SHP77 treated with DMSO at 0.1 percent for 48 hours (cell line): ENCODE measurements around the gene PDCL2.

Source experiments
- DNase-seq: peaks from one replicate; lab custom pipeline; 2025; lab: John Stamatoyannopoulos, UW

PDCL2 gene

GRCh38 chr4:55538531-55538930 is 53.5 kb downstream of the PDCL2 start:
- DNase-seq = no peak

- no peak for DNase-seq
These were observed 57.7 kb downstream of the PDCL2 start for GRCh38 chr4:55534306-55534705.

- DNase-seq = no peak
These were observed 61.4 kb downstream of the PDCL2 start for GRCh38 chr4:55530691-55531090.

- no peak for DNase-seq
These were observed 61.9 kb downstream of the PDCL2 start for GRCh38 chr4:55530167-55530566.

GRCh38 chr4:55528491-55528890 is 63.6 kb downstream of the PDCL2 start:
- DNase-seq = no peak

- DNase-seq = no peak
These were observed 67.0 kb downstream of the PDCL2 start for GRCh38 chr4:55524844-55525571.

GRCh38 chr4:55518442-55518841 is 73.6 kb downstream of the PDCL2 start:
- no peak for DNase-seq

GRCh38 chr4:55517526-55518229 is 74.4 kb downstream of the PDCL2 start:
- no peak for DNase-seq

GRCh38 chr4:55512922-55513571 is 79.0 kb downstream of the PDCL2 start:
- DNase-seq = no peak

GRCh38 chr4:55512077-55512476 is 80.0 kb downstream of the PDCL2 start:
- DNase-seq = no peak

- no peak for DNase-seq
These were observed 81.4 kb downstream of the PDCL2 start for GRCh38 chr4:55510685-55511084.

GRCh38 chr4:55509266-55509665 is 82.8 kb downstream of the PDCL2 start:
- no peak for DNase-seq

GRCh38 chr4:55507612-55508011 is 84.4 kb downstream of the PDCL2 start:
- no peak for DNase-seq
